ENCODE measurements around the gene MAST4.

- TF ChIP-seq CTCF (conservative IDR thresholded peaks at IDR 0.05 in 1 of 2, IDR thresholded peaks at IDR 0.05 in 1 of 2; ENCODE audit: low read depth in 1 of 2, low read length in 2 of 2) (no peak), EZH2 (IDR thresholded peaks at IDR 0.05; ENCODE audit: low read length, missing control alignments) (no peak)
Observed at GRCh38 chr5:67098656-67099055, 502.5 kb downstream of the MAST4 start.

Data from fibroblast of lung (primary cell).